ENCODE measurements around the gene TCHP.

- TF ChIP-seq CTCF (IDR thresholded peaks at IDR 0.05) (no peak), EZH2 (IDR thresholded peaks at IDR 0.05; ENCODE audit: borderline replicate concordance, insufficient read depth, low read depth, low read length, poor library complexity, severe bottlenecking) (no peak)
Measured at GRCh38 chr12:109948368-109948767, 48.3 kb downstream of the TCHP start.
